C4-2B (cell line): ENCODE data around the gene KRT4.
A peak's percentile ranks its signal among the peaks of the same experiment; 100 is the strongest.

ENCODE experiments used
- H3K27ac ChIP-seq: fragments of 450-650 bp; 2 replicates; pipeline ENCODE4 v1.5.1; 2017
- ZFX ChIP-seq: fragments of 450-650 bp; IDR thresholded peaks from 2 replicates; pipeline ENCODE4 v1.6.1; 2017
- TF ChIP-seq, protein P1 (sequence below): fragments of 450-650 bp; conservative IDR thresholded peaks from 2 replicates; pipeline ENCODE4 v1.5.1; 2017; ENCODE audit warnings: mild to moderate bottlenecking

Gene KRT4

DNA sequence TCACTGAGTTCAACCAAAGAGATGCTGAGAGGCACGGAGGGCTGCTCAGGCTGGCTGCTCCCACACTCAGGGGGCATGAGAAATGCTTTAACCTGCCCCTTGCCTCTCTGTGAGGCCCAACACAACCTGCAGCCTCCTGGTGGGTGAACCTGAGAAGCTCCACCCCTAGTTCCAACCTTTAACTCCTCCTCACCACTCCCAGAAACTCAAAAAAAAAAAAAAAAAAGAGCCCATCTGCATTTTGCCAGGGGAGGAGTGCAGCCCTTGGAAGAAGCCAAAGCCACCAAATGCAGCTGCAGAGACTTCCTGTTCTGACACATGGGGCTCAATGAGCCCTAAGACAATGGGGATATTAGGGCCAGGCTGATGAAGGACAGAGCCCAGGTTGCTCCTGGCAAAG is 8.9 kb downstream of the KRT4 start:
- no peak for TF ChIP-seq ZFX
- TF ChIP-seq, protein P1, sequence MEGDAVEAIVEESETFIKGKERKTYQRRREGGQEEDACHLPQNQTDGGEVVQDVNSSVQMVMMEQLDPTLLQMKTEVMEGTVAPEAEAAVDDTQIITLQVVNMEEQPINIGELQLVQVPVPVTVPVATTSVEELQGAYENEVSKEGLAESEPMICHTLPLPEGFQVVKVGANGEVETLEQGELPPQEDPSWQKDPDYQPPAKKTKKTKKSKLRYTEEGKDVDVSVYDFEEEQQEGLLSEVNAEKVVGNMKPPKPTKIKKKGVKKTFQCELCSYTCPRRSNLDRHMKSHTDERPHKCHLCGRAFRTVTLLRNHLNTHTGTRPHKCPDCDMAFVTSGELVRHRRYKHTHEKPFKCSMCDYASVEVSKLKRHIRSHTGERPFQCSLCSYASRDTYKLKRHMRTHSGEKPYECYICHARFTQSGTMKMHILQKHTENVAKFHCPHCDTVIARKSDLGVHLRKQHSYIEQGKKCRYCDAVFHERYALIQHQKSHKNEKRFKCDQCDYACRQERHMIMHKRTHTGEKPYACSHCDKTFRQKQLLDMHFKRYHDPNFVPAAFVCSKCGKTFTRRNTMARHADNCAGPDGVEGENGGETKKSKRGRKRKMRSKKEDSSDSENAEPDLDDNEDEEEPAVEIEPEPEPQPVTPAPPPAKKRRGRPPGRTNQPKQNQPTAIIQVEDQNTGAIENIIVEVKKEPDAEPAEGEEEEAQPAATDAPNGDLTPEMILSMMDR, result no peak
- H3K27ac ChIP-seq, result no peak overlapping the region

DNA sequence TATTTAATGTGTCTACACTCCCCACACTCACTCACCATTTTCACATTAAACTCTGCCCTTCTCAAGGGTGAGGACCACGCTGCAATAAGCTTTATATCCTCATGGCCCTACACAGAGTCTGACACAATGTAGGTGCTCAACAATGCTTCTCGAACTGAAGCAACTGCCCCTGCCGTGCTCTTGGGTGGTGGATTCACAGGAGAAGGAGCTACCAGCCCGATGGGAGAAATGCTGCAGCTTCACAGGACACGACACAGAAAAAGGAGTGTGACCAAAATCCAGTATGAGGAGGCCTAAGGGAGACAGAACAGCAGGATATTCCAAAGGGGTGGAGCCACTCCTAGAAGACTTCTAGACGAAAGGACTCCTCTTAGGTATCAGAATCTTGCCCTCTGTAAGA is 11.5 kb downstream of the KRT4 start:
- H3K27ac ChIP-seq, result no peak overlapping the region
- no peak for TF ChIP-seq ZFX
- TF ChIP-seq, protein P1, result no peak

DNA sequence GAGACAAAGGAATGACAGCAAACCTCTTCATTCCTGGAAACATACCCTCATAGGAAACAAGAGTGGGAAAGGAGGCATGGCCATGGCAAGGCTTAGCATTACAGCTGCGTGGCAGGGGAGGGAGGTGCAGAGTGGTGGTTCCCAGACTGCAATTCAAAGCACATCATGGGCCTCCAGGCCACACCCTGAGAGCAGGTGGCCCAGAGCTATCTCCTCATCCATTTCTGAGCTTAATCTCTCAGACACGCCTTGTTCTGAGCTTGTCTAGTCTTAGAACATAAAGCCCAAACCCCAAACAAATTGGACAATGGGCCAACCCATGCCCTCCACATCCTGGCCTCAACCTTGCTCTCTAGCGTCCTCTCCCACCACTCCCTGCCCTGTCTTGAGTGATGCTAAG is 12.1 kb downstream of the KRT4 start:
- peak overlapping the region; percentile 65 for H3K27ac ChIP-seq
- no peak for TF ChIP-seq ZFX
- TF ChIP-seq, protein P1, result no peak

DNA sequence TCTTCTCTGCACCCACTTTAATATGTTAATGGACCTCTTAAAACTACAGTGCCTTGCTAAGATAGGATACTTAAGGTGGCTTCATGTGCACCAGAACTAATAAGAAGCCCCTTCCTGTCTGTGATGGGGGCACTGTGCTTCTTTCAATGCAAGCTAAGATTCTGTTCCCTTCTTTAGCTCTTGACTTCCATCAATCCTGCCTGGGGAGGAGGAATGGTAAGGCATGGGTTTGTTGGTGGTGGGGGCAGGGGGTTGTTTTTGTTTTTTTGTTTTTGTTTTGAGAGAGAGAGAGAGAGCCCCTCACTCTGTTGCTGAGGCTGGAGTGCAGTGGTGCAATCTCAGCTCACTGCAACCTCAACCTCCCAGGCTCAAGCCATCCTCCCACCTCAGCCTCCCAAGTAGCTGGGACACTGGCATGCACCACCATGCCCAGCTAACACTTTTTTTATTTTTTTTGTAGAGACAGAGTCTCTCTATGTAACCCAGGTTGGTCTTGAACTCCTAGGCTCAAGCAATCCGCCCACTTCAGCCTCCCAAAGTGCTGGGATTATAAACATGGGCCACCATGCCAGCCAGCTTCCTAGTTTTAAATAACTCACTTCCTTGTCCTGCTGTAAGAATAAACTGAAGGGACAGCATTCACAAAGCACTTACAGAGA is 13.5 kb downstream of the KRT4 start:
- TF ChIP-seq, protein P1, result no peak
- no peak for TF ChIP-seq ZFX
- peak overlapping the region; percentile 65 for H3K27ac ChIP-seq

- TF ChIP-seq, protein P1, result no peak
- no peak for TF ChIP-seq ZFX
- H3K27ac ChIP-seq, result peak overlapping the region; percentile 65; the same call in 1 of the 2 replicates
Measured at GRCh38 chr12:52799505-52800211, 14.3 kb downstream of the KRT4 start.

- TF ChIP-seq, protein P1, result no peak
- no peak for TF ChIP-seq ZFX
- no peak overlapping the region for H3K27ac ChIP-seq
Measured at GRCh38 chr12:52798671-52799504, 15.0 kb downstream of the KRT4 start.
